GM18505 (cell line): ENCODE data around the gene ARHGAP4.

Experiments
- ATAC-seq: cut with Tn5 transposase; IDR thresholded peaks from one replicate; pipeline ENCODE4 v1.9.1; 2021; ENCODE audit not compliant: unreplicated experiment
- POLR2A ChIP-seq: IDR thresholded peaks from 4 replicates; pipeline ENCODE4 v1.6.1; 2011; ENCODE audit warnings: borderline replicate concordance; ENCODE audit not compliant: insufficient read depth, insufficient read length; ENCODE audit errors: extremely low read depth

Gene ARHGAP4

GRCh38 chrX:153968754-153969124 is 42.7 kb upstream of the ARHGAP4 start:
- TF ChIP-seq POLR2A, result no peak
- no peak for ATAC-seq

GRCh38 chrX:153968255-153968654 is 42.2 kb upstream of the ARHGAP4 start:
- no peak for ATAC-seq
- TF ChIP-seq POLR2A, result no peak

GRCh38 chrX:153967536-153968224 is 41.6 kb upstream of the ARHGAP4 start:
- TF ChIP-seq POLR2A, result no peak
- no peak for ATAC-seq

GRCh38 chrX:153966841-153967535 is 40.9 kb upstream of the ARHGAP4 start:
- ATAC-seq, result no peak
- no peak for TF ChIP-seq POLR2A

- no peak for ATAC-seq
- TF ChIP-seq POLR2A, result no peak
Measured at GRCh38 chrX:153966283-153966688, 40.2 kb upstream of the ARHGAP4 start.

GRCh38 chrX:153965406-153965805 is 39.3 kb upstream of the ARHGAP4 start:
- no peak for ATAC-seq
- TF ChIP-seq POLR2A, result no peak

GRCh38 chrX:153964105-153964504 is 38.0 kb upstream of the ARHGAP4 start:
- no peak for TF ChIP-seq POLR2A
- no peak for ATAC-seq

- no peak for TF ChIP-seq POLR2A
- ATAC-seq, result no peak
Measured at GRCh38 chrX:153963546-153963945, 37.5 kb upstream of the ARHGAP4 start.

- no peak for ATAC-seq
- no peak for TF ChIP-seq POLR2A
Measured at GRCh38 chrX:153961292-153961691, 35.2 kb upstream of the ARHGAP4 start.

- no peak for TF ChIP-seq POLR2A
- ATAC-seq, result no peak
Measured at GRCh38 chrX:153960786-153961185, 34.7 kb upstream of the ARHGAP4 start.

GRCh38 chrX:153960077-153960476 is 34.0 kb upstream of the ARHGAP4 start:
- ATAC-seq, result no peak
- no peak for TF ChIP-seq POLR2A

GRCh38 chrX:153959649-153960048 is 33.6 kb upstream of the ARHGAP4 start:
- ATAC-seq, result no peak

GRCh38 chrX:153958605-153959004 is 32.5 kb upstream of the ARHGAP4 start:
- no peak for ATAC-seq
- no peak for TF ChIP-seq POLR2A

More at GRCh38 chrX:153959649-153960048, 33.6 kb upstream of the ARHGAP4 start:
- TF ChIP-seq POLR2A, result no peak

GRCh38 chrX:153957224-153957623 is 31.2 kb upstream of the ARHGAP4 start:
- ATAC-seq, result no peak
- TF ChIP-seq POLR2A, result no peak

GRCh38 chrX:153956044-153956907 is 30.2 kb upstream of the ARHGAP4 start:
- no peak for TF ChIP-seq POLR2A
- ATAC-seq, result no peak
